Keratinocyte (primary cell): ENCODE measurements around the gene DOCK1. TPM values are rescaled to one million over a fixed set of nuclear protein-coding genes. Genes with fewer than 3 reads are reported as not detected.

ENCODE experiments used
- DNase-seq: peaks from one replicate; pipeline ENCODE4 v3.0.0-alpha.2; 2011; ENCODE audit warnings: low read depth, missing footprints, low spot score
- FAIRE-seq: peaks from 2 replicates; lab custom pipeline; 2011; peaks lifted over from hg19 to GRCh38; lab: Jason Lieb, UNC
- H2AFZ ChIP-seq: 2 replicates; pipeline ENCODE4 v1.6.0; 2012; ENCODE audit warnings: low read length, control low read depth, inconsistent platforms; ENCODE audit not compliant: control insufficient read depth
- H3K27ac ChIP-seq: 2 replicates; pipeline ENCODE4 v1.5.1; 2011; ENCODE audit warnings: low read length; ENCODE audit not compliant: control insufficient read depth, insufficient read depth
- H3K27me3 ChIP-seq: 3 replicates; pipeline ENCODE4 v1.6.0; 2011; ENCODE audit warnings: low read length; ENCODE audit not compliant: control insufficient read depth, insufficient read depth; ENCODE audit errors: extremely low read depth
- H3K36me3 ChIP-seq, 2 experiments: 2 replicates in 1 of 2; 3 replicates in 1 of 2; pipeline ENCODE4 v1.5.1; 2011; ENCODE audit warnings: low read length in 2 of 2, mild to moderate bottlenecking in 1 of 2; ENCODE audit not compliant: control insufficient read depth in 2 of 2, insufficient read depth in 2 of 2; ENCODE audit errors: extremely low read depth in 1 of 2
- H3K4me1 ChIP-seq: 3 replicates; pipeline ENCODE4 v1.5.1; 2011; ENCODE audit warnings: low read length; ENCODE audit not compliant: control insufficient read depth, insufficient read depth; ENCODE audit errors: extremely low read depth
- H3K4me2 ChIP-seq: 3 replicates; pipeline ENCODE4 v1.6.0; 2011; ENCODE audit warnings: low read depth, low read length; ENCODE audit not compliant: control insufficient read depth, insufficient read depth; ENCODE audit errors: extremely low read depth
- H3K4me3 ChIP-seq, 3 experiments: fragments of 200-600 bp in 1 of 3; sonication (generic) in 1 of 3; 2 replicates in 2 of 3; 3 replicates in 1 of 3; pipeline ENCODE4 v1.5.1; 2011 to 2016; ENCODE audit warnings: low read length in 3 of 3, mild to moderate bottlenecking in 3 of 3, control low read depth in 2 of 3, inconsistent platforms in 1 of 3, low read depth in 1 of 3, mixed read lengths in 1 of 3, mixed run types in 1 of 3, moderate library complexity in 1 of 3; ENCODE audit not compliant: control insufficient read depth in 2 of 3, insufficient read depth in 2 of 3; ENCODE audit errors: extremely low read depth in 1 of 3
- H3K79me2 ChIP-seq: 2 replicates; pipeline ENCODE4 v1.6.0; 2012; ENCODE audit warnings: low read length; ENCODE audit not compliant: control insufficient read depth, insufficient read depth
- H3K9ac ChIP-seq: 3 replicates; pipeline ENCODE4 v1.6.0; 2011; ENCODE audit warnings: low read length; ENCODE audit not compliant: control insufficient read depth, insufficient read depth; ENCODE audit errors: extremely low read depth
- H3K9me1 ChIP-seq: 3 replicates; pipeline ENCODE4 v1.6.0; 2011; ENCODE audit warnings: low read length; ENCODE audit not compliant: control insufficient read depth, insufficient read depth; ENCODE audit errors: extremely low read depth
- H3K9me3 ChIP-seq: 2 replicates; pipeline ENCODE4 v1.5.1; 2012; ENCODE audit warnings: low read depth, low read length; ENCODE audit not compliant: control insufficient read depth
- H4K20me1 ChIP-seq: 3 replicates; pipeline ENCODE4 v1.6.0; 2011; ENCODE audit warnings: low read length; ENCODE audit not compliant: control insufficient read depth, insufficient read depth; ENCODE audit errors: extremely low read depth
- EZH2 ChIP-seq: IDR thresholded peaks from one replicate; pipeline ENCODE4 v1.6.1; 2012; ENCODE audit warnings: inconsistent platforms, mild to moderate bottlenecking, low read length, moderate library complexity
- dilution Hi-C: fragments of 300-500 bp; cut with MboI; formaldehyde crosslinking; loops from one replicate; pipeline ENCODE4 v1.7.0; 2020; ENCODE audit warnings: low sequenced_read_pairs; ENCODE audit not compliant: extremely low pct_ligation_motif_present
- polyA plus RNA-seq, 5 experiments: library from polyadenylated mRNA; depleted of rRNA in 3 of 5; stranded (reverse) in 3 of 5; stranded (forward) in 1 of 5; unstranded in 1 of 5; fragments of >200 nt; gene quantifications; 1 replicate in 1 of 5; 2 replicates in 3 of 5; 3 replicates in 1 of 5; pipeline versions ENCODE4 v1.2.1 to v1.2.3, GENCODE V29; 2011 to 2012; ENCODE audit warnings: missing spikeins in 2 of 5, low read depth in 1 of 5, low replicate concordance in 1 of 5
- TF ChIP-seq, protein P1 (sequence below), 3 experiments: IDR thresholded peaks in 1 of 3; conservative IDR thresholded peaks in 1 of 3; optimal IDR thresholded peaks in 1 of 3; 2 replicates in 2 of 3; 3 replicates in 1 of 3; pipeline versions ENCODE3 to v1.5.1; 2011; ENCODE audit warnings: low read length in 3 of 3, mild to moderate bottlenecking in 3 of 3, moderate library complexity in 2 of 3, control low read depth in 1 of 3, inconsistent platforms in 1 of 3; ENCODE audit not compliant: insufficient read depth in 2 of 3; ENCODE audit errors: extremely low read depth in 1 of 3

Gene DOCK1
- polyA plus RNA-seq, 1 donor (not counting 4 experiments of a cell fraction or from before 2014, with no cell fraction given), result 15.7 TPM

DNA sequence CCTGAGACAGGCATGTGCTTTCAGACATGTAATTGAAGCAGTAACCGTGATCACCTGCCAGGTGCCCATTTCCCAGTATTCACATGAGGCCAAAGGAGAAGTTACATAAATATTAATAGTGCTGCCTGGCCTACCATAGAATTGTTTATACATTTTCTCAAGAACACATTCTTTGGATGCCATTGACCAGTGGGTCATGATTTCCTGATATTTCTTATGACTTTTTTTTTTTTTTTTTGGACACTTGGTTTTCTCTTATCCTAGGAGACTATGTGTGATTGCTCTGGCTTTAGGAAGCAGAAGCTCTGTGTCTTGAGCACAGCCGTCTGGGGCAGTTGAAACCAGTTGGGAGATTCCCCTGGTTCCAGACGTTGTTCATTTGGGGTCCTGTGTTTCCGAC, 500.0 kb downstream of the DOCK1 start:
- TF ChIP-seq, protein P1, sequence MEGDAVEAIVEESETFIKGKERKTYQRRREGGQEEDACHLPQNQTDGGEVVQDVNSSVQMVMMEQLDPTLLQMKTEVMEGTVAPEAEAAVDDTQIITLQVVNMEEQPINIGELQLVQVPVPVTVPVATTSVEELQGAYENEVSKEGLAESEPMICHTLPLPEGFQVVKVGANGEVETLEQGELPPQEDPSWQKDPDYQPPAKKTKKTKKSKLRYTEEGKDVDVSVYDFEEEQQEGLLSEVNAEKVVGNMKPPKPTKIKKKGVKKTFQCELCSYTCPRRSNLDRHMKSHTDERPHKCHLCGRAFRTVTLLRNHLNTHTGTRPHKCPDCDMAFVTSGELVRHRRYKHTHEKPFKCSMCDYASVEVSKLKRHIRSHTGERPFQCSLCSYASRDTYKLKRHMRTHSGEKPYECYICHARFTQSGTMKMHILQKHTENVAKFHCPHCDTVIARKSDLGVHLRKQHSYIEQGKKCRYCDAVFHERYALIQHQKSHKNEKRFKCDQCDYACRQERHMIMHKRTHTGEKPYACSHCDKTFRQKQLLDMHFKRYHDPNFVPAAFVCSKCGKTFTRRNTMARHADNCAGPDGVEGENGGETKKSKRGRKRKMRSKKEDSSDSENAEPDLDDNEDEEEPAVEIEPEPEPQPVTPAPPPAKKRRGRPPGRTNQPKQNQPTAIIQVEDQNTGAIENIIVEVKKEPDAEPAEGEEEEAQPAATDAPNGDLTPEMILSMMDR (optimal IDR thresholded peaks at IDR 0.05 in 1 of 3, IDR thresholded peaks at IDR 0.05 in 1 of 3, conservative IDR thresholded peaks at IDR 0.05 in 1 of 3; ENCODE audit: extremely low read depth in 1 of 3, insufficient read depth in 2 of 3, low read length in 3 of 3), result no peak
- TF ChIP-seq EZH2, result no peak
- Histone ChIP-seq H3K79me2 (no peaks in the 10 kb centered on the region), H4K20me1 (no peaks in the 10 kb centered on the region), H3K9me3 (no peaks in the 10 kb centered on the region), H3K9ac (no peak overlapping the region), H3K9me1 (no peaks in the 10 kb centered on the region), H3K27me3 (no peaks in the 10 kb centered on the region), H3K4me2 (no peak overlapping the region), H3K4me1 (no peaks in the 10 kb centered on the region), H2AFZ (no peak overlapping the region), H3K27ac (no peak overlapping the region), H3K36me3 (peaks cover 0 to 17% of the 10 kb centered on the region in 2 experiments), H3K4me3 (no peak overlapping the region)
- DNase-seq (no peak), FAIRE-seq (no peak)
- dilution Hi-C loops, result no loop called here

DNA sequence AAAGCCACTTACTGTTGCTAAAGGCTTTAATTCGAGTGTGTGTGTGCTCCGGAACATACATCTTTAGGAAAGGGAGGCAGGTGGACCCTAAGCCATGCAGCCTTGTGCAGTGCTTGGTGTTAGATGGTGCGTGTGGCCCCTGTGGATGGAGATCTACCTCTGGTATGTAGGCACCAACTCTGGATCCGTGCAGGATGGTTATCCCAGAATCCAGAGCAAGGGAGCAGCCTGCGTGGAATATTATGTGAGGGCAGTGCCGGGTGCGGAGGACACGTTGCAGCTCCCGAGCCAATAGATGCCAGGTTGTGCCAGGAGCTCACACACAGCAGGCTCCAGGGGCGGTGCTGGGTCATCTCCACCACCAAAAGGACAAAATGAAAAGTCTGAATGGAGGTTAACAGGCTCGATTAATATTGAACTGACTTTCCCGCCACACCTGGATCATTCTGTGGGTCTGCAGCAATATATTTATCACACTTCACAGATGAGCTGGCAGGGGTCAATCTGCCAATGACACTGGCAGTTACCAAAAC, 500.9 kb downstream of the DOCK1 start:
- no peaks in the 10 kb centered on the region for H3K79me2 ChIP-seq
- FAIRE-seq, result no peak

More for the DNA sequence above, 500.9 kb downstream of the DOCK1 start:
- Histone ChIP-seq H3K27ac (no peak overlapping the region), H2AFZ (no peak overlapping the region), H3K27me3 (no peaks in the 10 kb centered on the region), H3K36me3 (peaks cover 0 to 21% of the 10 kb centered on the region in 2 experiments), H4K20me1 (no peaks in the 10 kb centered on the region), H3K9me3 (no peaks in the 10 kb centered on the region), H3K9me1 (no peaks in the 10 kb centered on the region), H3K9ac (no peak overlapping the region), H3K4me2 (no peak overlapping the region), H3K4me3 (no peak overlapping the region), H3K4me1 (no peaks in the 10 kb centered on the region)
- TF ChIP-seq, protein P1 (optimal IDR thresholded peaks at IDR 0.05 in 1 of 3, IDR thresholded peaks at IDR 0.05 in 1 of 3, conservative IDR thresholded peaks at IDR 0.05 in 1 of 3; ENCODE audit: extremely low read depth in 1 of 3, insufficient read depth in 2 of 3, low read length in 3 of 3), result no peak
- TF ChIP-seq EZH2, result no peak
- dilution Hi-C loops, result no loop called here
- no peak for DNase-seq
